Measurements from ENCODE around the gene MASP2. TPM values are rescaled to one million over a fixed set of nuclear protein-coding genes. Genes with fewer than 3 reads are reported as not detected.
A peak's percentile ranks its signal among the peaks of the same experiment; 100 is the strongest.
"Not testable (repeated sequence)": the region's sequence is repeated elsewhere in the genome, so short reads cannot be mapped to it uniquely, and the experiment has no call there.

Gene MASP2
- total RNA-seq, 1 experiment from 2014 or later, result 0.51 TPM

GRCh38 chr1:11051781-11052511, 4.9 kb upstream of the MASP2 start:
- no peak for TF ChIP-seq CTCF (IDR thresholded peaks at IDR 0.05; ENCODE audit: unreplicated experiment)
- no peak for DNase-seq (ENCODE audit: unreplicated experiment)
- H3K4me3 Mint-ChIP-seq (ENCODE audit: unreplicated experiment), result no peak overlapping the region
- H3K4me1 Mint-ChIP-seq (ENCODE audit: insufficient read depth, unreplicated experiment), result no peaks in the 10 kb centered on the region
- no peaks in the 10 kb centered on the region for H3K27me3 Mint-ChIP-seq (ENCODE audit: insufficient read depth, unreplicated experiment)
- intact Hi-C loops (cut with micrococcal nuclease), result no loop called here
- no peaks in the 10 kb centered on the region for H3K9me3 Mint-ChIP-seq (ENCODE audit: unreplicated experiment)
- ChIA-PET POLR2A (interaction anchor here (1.0 to 2.3 kb wide), 3 partner anchors 9 to 20 kb away, joined by 3 to 9 read pairs (median 4); no protein-coding TSS in a partner anchor), CTCF (interaction anchor here (0.6 to 9.9 kb wide), 3 partner anchors 14 to 203 kb away, joined by 3 to 64 read pairs (median 4); no protein-coding TSS in a partner anchor)
- peaks cover 53% of the 10 kb centered on the region for H3K36me3 Mint-ChIP-seq (ENCODE audit: insufficient read depth, unreplicated experiment)
- no peak overlapping the region for H3K27ac Mint-ChIP-seq (ENCODE audit: low read depth, unreplicated experiment)
- BruUV-seq (replicated peaks), result TSS peak; percentile 7

GRCh38 chr1:11051121-11051520, 4.1 kb upstream of the MASP2 start:
- BruUV-seq (replicated peaks); intact Hi-C loops (cut with micrococcal nuclease); H3K4me1 Mint-ChIP-seq (ENCODE audit: insufficient read depth, unreplicated experiment); H3K9me3 Mint-ChIP-seq (ENCODE audit: unreplicated experiment); H3K27me3 Mint-ChIP-seq (ENCODE audit: insufficient read depth, unreplicated experiment); H3K4me3 Mint-ChIP-seq (ENCODE audit: unreplicated experiment); DNase-seq (ENCODE audit: unreplicated experiment); H3K27ac Mint-ChIP-seq (ENCODE audit: low read depth, unreplicated experiment): not testable (repeated sequence)
- CTCF ChIA-PET, result interaction anchor here (9.9 kb wide), 1 partner anchor 13 kb away, joined by 64 read pairs; no protein-coding TSS in a partner anchor
- peaks cover 45% of the 10 kb centered on the region for H3K36me3 Mint-ChIP-seq (ENCODE audit: insufficient read depth, unreplicated experiment)
- POLR2A ChIA-PET, result interaction anchor here (0.6 to 2.3 kb wide), 4 partner anchors 10 to 749 kb away, joined by 3 to 9 read pairs (median 4); no protein-coding TSS in a partner anchor

GRCh38 chr1:11046270-11046566, 821 bp downstream of the MASP2 start:
- peaks cover 13% of the 10 kb centered on the region for H3K36me3 Mint-ChIP-seq (ENCODE audit: insufficient read depth, unreplicated experiment)
- H3K27ac Mint-ChIP-seq (ENCODE audit: low read depth, unreplicated experiment), result no peak overlapping the region
- intact Hi-C loops (cut with micrococcal nuclease), result no loop called here
- ChIA-PET CTCF (interaction anchor here (9.9 kb wide), 1 partner anchor 8 kb away, joined by 64 read pairs; no protein-coding TSS in a partner anchor), POLR2A (no interaction called here)
- H3K4me1 Mint-ChIP-seq (ENCODE audit: insufficient read depth, unreplicated experiment), result no peaks in the 10 kb centered on the region
- TF ChIP-seq CTCF (IDR thresholded peaks at IDR 0.05; ENCODE audit: unreplicated experiment), result no peak
- no peaks in the 10 kb centered on the region for H3K27me3 Mint-ChIP-seq (ENCODE audit: insufficient read depth, unreplicated experiment)
- no peak overlapping the region for H3K4me3 Mint-ChIP-seq (ENCODE audit: unreplicated experiment)
- no peak for DNase-seq (ENCODE audit: unreplicated experiment)
- H3K9me3 Mint-ChIP-seq (ENCODE audit: unreplicated experiment), result no peaks in the 10 kb centered on the region
- BruUV-seq (replicated peaks), result no TSS peak

GRCh38 chr1:11045428-11046269, 1.4 kb downstream of the MASP2 start:
- DNase-seq (ENCODE audit: unreplicated experiment), result no peak
- BruUV-seq (replicated peaks), result no TSS peak
- ChIA-PET CTCF (interaction anchor here (9.9 kb wide), 1 partner anchor 8 kb away, joined by 64 read pairs; no protein-coding TSS in a partner anchor), POLR2A (no interaction called here)
- Mint-ChIP-seq H3K27ac (ENCODE audit: low read depth, unreplicated experiment) (no peak overlapping the region), H3K4me1 (ENCODE audit: insufficient read depth, unreplicated experiment) (no peaks in the 10 kb centered on the region), H3K4me3 (ENCODE audit: unreplicated experiment) (no peak overlapping the region), H3K36me3 (ENCODE audit: insufficient read depth, unreplicated experiment) (peaks cover 13% of the 10 kb centered on the region), H3K9me3 (ENCODE audit: unreplicated experiment) (no peaks in the 10 kb centered on the region), H3K27me3 (ENCODE audit: insufficient read depth, unreplicated experiment) (no peaks in the 10 kb centered on the region)
- TF ChIP-seq CTCF (IDR thresholded peaks at IDR 0.05; ENCODE audit: unreplicated experiment), result no peak
- intact Hi-C loops (cut with micrococcal nuclease), result no loop called here
